HCT116 (cell line): ENCODE data around the gene MKNK1. TPM values are rescaled to one million over a fixed set of nuclear protein-coding genes. Genes with fewer than 3 reads are reported as not detected.
A peak's percentile ranks its signal among the peaks of the same experiment; 100 is the strongest.

ENCODE experiments used
- ATAC-seq: fragments of 200-7000 bp; cut with Tn5 transposase; 2 replicates; pipeline ENCODE4 v1.9.1; 2020; ENCODE audit warnings: mild to moderate bottlenecking, moderate library complexity
- BruUV-seq: library from RNA; stranded (reverse); fragments of 400-500 nt; replicated peaks from 2 replicates; lab custom pipeline; 2021; lab: Mats Ljungman, UMichigan
- CTCF ChIA-PET: fragments of 300-600 bp; sonication (Branson Sonifier 250); formaldehyde crosslinking; loops from one replicate; lab custom pipeline; 2021; ENCODE audit warnings: antibody characterized with exemption; lab: Charles Lee
- POLR2A ChIA-PET: fragments of 300-600, 350-600 bp; sonication (Branson Sonifier 250); formaldehyde crosslinking; loops from one replicate; lab custom pipeline; 2021; ENCODE audit warnings: antibody characterized with exemption; lab: Charles Lee
- RAD21 ChIA-PET, 2 experiments: fragments of 300-600 bp; sonication (Branson Sonifier 250); formaldehyde crosslinking; loops; one replicate each; lab custom pipeline; 2023; ENCODE audit warnings: low total read pairs in 2 of 2; ENCODE audit not compliant: uncharacterized antibody in 2 of 2, unreplicated experiment in 2 of 2, low non-redundant PET in 1 of 2; lab: Charles Lee
- DNase-seq: peaks from one replicate; pipeline ENCODE4 v3.0.0-alpha.2; 2010; ENCODE audit warnings: low read depth, low spot score
- H2AFZ ChIP-seq: fragments of 200-600 bp; shearing (Covaris generic), sonication (generic); 2 replicates; pipeline ENCODE4 v1.6.1; 2017; ENCODE audit warnings: low read depth, mixed run types, mixed read lengths, antibody characterized with exemption, low read length; ENCODE audit not compliant: poor library complexity, severe bottlenecking
- H3K27ac ChIP-seq: 2 replicates; pipeline ENCODE4 v1.5.1; 2012; ENCODE audit warnings: low read depth, low read length
- H3K27me3 ChIP-seq: fragments of 200-600 bp; sonication (generic); 2 replicates; pipeline ENCODE4 v1.6.1; 2016; ENCODE audit warnings: mixed run types, low read length, mixed read lengths; ENCODE audit not compliant: insufficient read depth
- H3K36me3 ChIP-seq, 2 experiments: fragments of 200-500 bp in 1 of 2; fragments of 200-600 bp in 1 of 2; sonication (Bioruptor generic) in 1 of 2; sonication (generic) in 1 of 2; 2 replicates each; pipeline versions ENCODE4 v1.5.1 to v1.6.1; 2014 to 2016; ENCODE audit warnings: low read length in 2 of 2, inconsistent platforms in 1 of 2, mixed read lengths in 1 of 2, mixed run types in 1 of 2; ENCODE audit not compliant: insufficient read depth in 2 of 2, control insufficient read depth in 1 of 2
- H3K4me1 ChIP-seq, 2 experiments: fragments of 200-600 bp in 1 of 2; sonication (generic) in 1 of 2; 2 replicates each; pipeline versions ENCODE4 v1.5.1 to v1.6.1; 2012 to 2017; ENCODE audit warnings: low read length in 2 of 2, inconsistent platforms in 1 of 2, mild to moderate bottlenecking in 1 of 2, mixed read lengths in 1 of 2, mixed run types in 1 of 2, moderate library complexity in 1 of 2; ENCODE audit not compliant: insufficient read depth in 2 of 2, control insufficient read depth in 1 of 2
- H3K4me2 ChIP-seq: fragments of 200-600 bp; sonication (generic); 2 replicates; pipeline ENCODE4 v1.6.1; 2017; ENCODE audit warnings: mixed run types, low read length, mixed read lengths
- H3K4me3 ChIP-seq, 2 experiments: fragments of 200-600 bp in 1 of 2; sonication (generic) in 1 of 2; replicated peaks in 1 of 2; 2 replicates each; pipeline ENCODE4 v1.5.1; 2011 to 2016; ENCODE audit warnings: low read length in 2 of 2, control low read depth in 1 of 2, low read depth in 1 of 2, mild to moderate bottlenecking in 1 of 2, mixed read lengths in 1 of 2, mixed run types in 1 of 2
- H3K79me2 ChIP-seq: fragments of 200-600 bp; sonication (generic); 2 replicates; pipeline ENCODE4 v1.6.1; 2017; ENCODE audit warnings: mild to moderate bottlenecking, mixed run types, low read length, moderate library complexity, mixed read lengths; ENCODE audit not compliant: insufficient read depth
- H3K9ac ChIP-seq: fragments of 200-600 bp; sonication (generic); 2 replicates; pipeline ENCODE4 v1.6.1; 2016; ENCODE audit warnings: low read length, mixed read lengths
- H3K9me2 ChIP-seq: fragments of 200-600 bp; sonication (generic), shearing (Covaris generic); 2 replicates; pipeline ENCODE4 v1.6.1; 2017; ENCODE audit warnings: mixed run types, mild to moderate bottlenecking, moderate library complexity; ENCODE audit not compliant: insufficient read depth
- H3K9me3 ChIP-seq, 2 experiments: fragments of 200-500 bp in 1 of 2; fragments of 200-600 bp in 1 of 2; sonication (Bioruptor generic) in 1 of 2; sonication (generic) in 1 of 2; 2 replicates each; pipeline ENCODE4 v1.6.1; 2014 to 2017; ENCODE audit warnings: low read length in 2 of 2, mixed read lengths in 2 of 2, inconsistent platforms in 1 of 2, low read depth in 1 of 2, mild to moderate bottlenecking in 1 of 2, mixed run types in 1 of 2, moderate library complexity in 1 of 2; ENCODE audit not compliant: control insufficient read depth in 1 of 2, insufficient read depth in 1 of 2
- H4K20me1 ChIP-seq: fragments of 200-600 bp; sonication (generic), shearing (Covaris generic); 2 replicates; pipeline ENCODE4 v1.6.1; 2017; ENCODE audit warnings: mixed run types, mild to moderate bottlenecking, moderate library complexity; ENCODE audit not compliant: insufficient read depth
- ATF3 ChIP-seq: IDR thresholded peaks from 2 replicates; pipeline ENCODE4 v1.6.1; 2012
- ELF1 ChIP-seq: IDR thresholded peaks from 2 replicates; pipeline ENCODE4 v1.6.1; 2012; ENCODE audit warnings: low read depth, borderline replicate concordance
- FOSL1 ChIP-seq: IDR thresholded peaks from 2 replicates; pipeline ENCODE4 v1.6.1; 2012; ENCODE audit warnings: low read depth
- POLR2AphosphoS5 ChIP-seq: IDR thresholded peaks from 2 replicates; pipeline ENCODE4 v1.6.1; 2011; ENCODE audit warnings: mild to moderate bottlenecking, low read depth, low read length, moderate library complexity
- SIN3A ChIP-seq: IDR thresholded peaks from 2 replicates; pipeline ENCODE4 v1.6.1; 2012; ENCODE audit warnings: low read depth
- SRF ChIP-seq: IDR thresholded peaks from 2 replicates; pipeline ENCODE4 v1.6.1; 2012; ENCODE audit warnings: low read depth
- TCF7L2 ChIP-seq: IDR thresholded peaks from 2 replicates; pipeline ENCODE4 v1.7.0; 2011; ENCODE audit warnings: borderline replicate concordance, inconsistent platforms; ENCODE audit not compliant: insufficient read depth, insufficient read length; ENCODE audit errors: extremely low read depth
- ZBTB33 ChIP-seq: IDR thresholded peaks from 2 replicates; pipeline ENCODE4 v1.6.1; 2011; ENCODE audit warnings: mild to moderate bottlenecking, low read length, moderate library complexity; ENCODE audit not compliant: insufficient replicate concordance; ENCODE audit errors: extremely low read depth
- ZFX ChIP-seq: fragments of 450-650 bp; IDR thresholded peaks from 2 replicates; pipeline ENCODE4 v1.6.1; 2017
- ZNF274 ChIP-seq: fragments of 200-500 bp; sonication (Bioruptor generic); IDR thresholded peaks from 2 replicates; pipeline ENCODE4 v1.6.1; 2014; ENCODE audit warnings: mild to moderate bottlenecking, low read depth, low read length, inconsistent platforms
- intact Hi-C: fragments of 100-400 bp; cut with micrococcal nuclease; formaldehyde crosslinking; loops from 2 replicates; pipeline ENCODE4 v1.10.0; 2022
- total RNA-seq: library from RNA; stranded (reverse); gene quantifications from one replicate; pipeline ENCODE4 v1.2.1, GENCODE V29; 2021; ENCODE audit not compliant: unreplicated experiment
- TF ChIP-seq, protein P1 (sequence below): IDR thresholded peaks from 2 replicates; pipeline ENCODE4 v1.6.1; 2012; ENCODE audit warnings: low read depth

The MKNK1 gene
- total RNA-seq, 1 experiment from 2014 or later, result 30.9 TPM

DNA sequence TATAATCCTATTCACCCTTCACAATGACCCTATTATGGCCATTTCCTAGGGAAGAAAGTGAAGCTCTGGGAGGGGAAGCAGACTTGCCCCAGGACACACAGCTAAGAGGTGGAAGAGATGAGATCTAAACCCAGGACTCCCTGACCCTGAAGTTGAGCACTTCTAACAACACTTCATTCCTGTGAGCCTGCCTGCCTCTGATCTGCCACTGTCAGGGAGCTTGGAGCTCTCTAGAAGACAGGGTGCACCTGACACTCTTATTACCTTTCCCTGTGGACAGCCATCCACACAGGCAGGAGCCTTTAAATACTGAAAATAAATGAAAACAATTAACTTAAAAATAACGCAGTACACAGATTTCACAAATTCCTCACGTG lies 599 bp downstream of the MKNK1 start (continued):
- TF ChIP-seq ZBTB33 (no peak), SIN3A (no peak), ZFX (no peak), POLR2AphosphoS5 (no peak)

GRCh38 chr1:46601257-46602007 lies 2.6 kb downstream of the MKNK1 start:
- Histone ChIP-seq H3K27ac (no peak overlapping the region), H3K9me3 (no peaks in the 10 kb centered on the region), H3K27me3 (no peaks in the 10 kb centered on the region), H3K4me3 (no peak overlapping the region), H3K4me2 (no peak overlapping the region), H3K79me2 (peaks cover 7% of the 10 kb centered on the region; the same call in 1 of the 2 replicates), H4K20me1 (no peaks in the 10 kb centered on the region), H3K9me2 (no peaks in the 10 kb centered on the region), H3K9ac (no peak overlapping the region), H3K36me3 (no peaks in the 10 kb centered on the region), H3K4me1 (peaks cover 0 to 15% of the 10 kb centered on the region in 2 experiments; a peak in 3 of 4 replicates), H2AFZ (no peak overlapping the region)
- TSS peak; percentile 22 for BruUV-seq
- ChIA-PET POLR2A (no interaction called here), RAD21 (no interaction called here), CTCF (interaction anchor here (1.1 kb wide), 1 partner anchor 124 kb away, joined by 3 read pairs; no protein-coding TSS in a partner anchor)
- no peak for ATAC-seq
- TF ChIP-seq FOSL1, result no peak
- no peak for TF ChIP-seq ATF3
- no peak for TF ChIP-seq TCF7L2
- no peak for TF ChIP-seq SIN3A
- TF ChIP-seq ZNF274, result no peak
- no peak for TF ChIP-seq ELF1
- no peak for TF ChIP-seq SRF
- TF ChIP-seq, protein P1, sequence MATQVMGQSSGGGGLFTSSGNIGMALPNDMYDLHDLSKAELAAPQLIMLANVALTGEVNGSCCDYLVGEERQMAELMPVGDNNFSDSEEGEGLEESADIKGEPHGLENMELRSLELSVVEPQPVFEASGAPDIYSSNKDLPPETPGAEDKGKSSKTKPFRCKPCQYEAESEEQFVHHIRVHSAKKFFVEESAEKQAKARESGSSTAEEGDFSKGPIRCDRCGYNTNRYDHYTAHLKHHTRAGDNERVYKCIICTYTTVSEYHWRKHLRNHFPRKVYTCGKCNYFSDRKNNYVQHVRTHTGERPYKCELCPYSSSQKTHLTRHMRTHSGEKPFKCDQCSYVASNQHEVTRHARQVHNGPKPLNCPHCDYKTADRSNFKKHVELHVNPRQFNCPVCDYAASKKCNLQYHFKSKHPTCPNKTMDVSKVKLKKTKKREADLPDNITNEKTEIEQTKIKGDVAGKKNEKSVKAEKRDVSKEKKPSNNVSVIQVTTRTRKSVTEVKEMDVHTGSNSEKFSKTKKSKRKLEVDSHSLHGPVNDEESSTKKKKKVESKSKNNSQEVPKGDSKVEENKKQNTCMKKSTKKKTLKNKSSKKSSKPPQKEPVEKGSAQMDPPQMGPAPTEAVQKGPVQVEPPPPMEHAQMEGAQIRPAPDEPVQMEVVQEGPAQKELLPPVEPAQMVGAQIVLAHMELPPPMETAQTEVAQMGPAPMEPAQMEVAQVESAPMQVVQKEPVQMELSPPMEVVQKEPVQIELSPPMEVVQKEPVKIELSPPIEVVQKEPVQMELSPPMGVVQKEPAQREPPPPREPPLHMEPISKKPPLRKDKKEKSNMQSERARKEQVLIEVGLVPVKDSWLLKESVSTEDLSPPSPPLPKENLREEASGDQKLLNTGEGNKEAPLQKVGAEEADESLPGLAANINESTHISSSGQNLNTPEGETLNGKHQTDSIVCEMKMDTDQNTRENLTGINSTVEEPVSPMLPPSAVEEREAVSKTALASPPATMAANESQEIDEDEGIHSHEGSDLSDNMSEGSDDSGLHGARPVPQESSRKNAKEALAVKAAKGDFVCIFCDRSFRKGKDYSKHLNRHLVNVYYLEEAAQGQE, result no peak
- no peak for DNase-seq
- intact Hi-C loops, result no loop called here
